ENCODE measurements around the gene KRTAP5-6.

DNA sequence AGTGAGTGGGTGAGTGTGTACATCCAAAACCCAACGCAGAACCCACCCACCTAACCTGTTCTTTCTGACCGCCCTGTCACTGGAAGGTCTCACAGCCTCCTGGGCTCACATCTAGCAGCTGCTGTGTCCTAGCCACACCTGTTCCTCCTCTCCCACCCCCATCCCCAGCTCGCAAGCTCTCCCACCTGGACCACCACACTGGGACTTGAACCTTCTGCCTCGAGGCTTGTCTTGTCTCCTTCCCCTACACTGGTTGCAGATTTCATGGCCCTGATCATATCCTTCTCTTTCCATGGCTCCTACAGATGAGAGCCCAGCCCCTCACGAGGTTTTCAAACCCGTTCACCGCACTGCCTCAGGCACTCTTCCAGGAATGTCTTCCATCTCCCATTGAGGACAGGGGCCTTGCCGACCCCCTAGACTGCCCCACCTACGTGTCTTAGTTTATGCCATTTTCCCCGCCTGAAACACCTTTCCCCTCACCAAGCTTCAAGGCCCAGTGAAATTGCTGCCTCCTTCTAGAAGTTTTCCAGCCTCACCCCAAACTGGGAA, 46.7 kb downstream of the KRTAP5-6 start:
- TF ChIP-seq, protein P1, sequence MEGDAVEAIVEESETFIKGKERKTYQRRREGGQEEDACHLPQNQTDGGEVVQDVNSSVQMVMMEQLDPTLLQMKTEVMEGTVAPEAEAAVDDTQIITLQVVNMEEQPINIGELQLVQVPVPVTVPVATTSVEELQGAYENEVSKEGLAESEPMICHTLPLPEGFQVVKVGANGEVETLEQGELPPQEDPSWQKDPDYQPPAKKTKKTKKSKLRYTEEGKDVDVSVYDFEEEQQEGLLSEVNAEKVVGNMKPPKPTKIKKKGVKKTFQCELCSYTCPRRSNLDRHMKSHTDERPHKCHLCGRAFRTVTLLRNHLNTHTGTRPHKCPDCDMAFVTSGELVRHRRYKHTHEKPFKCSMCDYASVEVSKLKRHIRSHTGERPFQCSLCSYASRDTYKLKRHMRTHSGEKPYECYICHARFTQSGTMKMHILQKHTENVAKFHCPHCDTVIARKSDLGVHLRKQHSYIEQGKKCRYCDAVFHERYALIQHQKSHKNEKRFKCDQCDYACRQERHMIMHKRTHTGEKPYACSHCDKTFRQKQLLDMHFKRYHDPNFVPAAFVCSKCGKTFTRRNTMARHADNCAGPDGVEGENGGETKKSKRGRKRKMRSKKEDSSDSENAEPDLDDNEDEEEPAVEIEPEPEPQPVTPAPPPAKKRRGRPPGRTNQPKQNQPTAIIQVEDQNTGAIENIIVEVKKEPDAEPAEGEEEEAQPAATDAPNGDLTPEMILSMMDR (IDR thresholded peaks at IDR 0.05), result no peak
- TF ChIP-seq ZFX (IDR thresholded peaks at IDR 0.05; ENCODE audit: borderline replicate concordance), result no peak

All from 22Rv1 (cell line).